ENCODE measurements around the gene RTL5.

The RTL5 gene

GRCh38 chrX:72107841-72108595 is 23.7 kb downstream of the RTL5 start:
- DNase-seq = no peak

GRCh38 chrX:72107320-72107719 is 24.4 kb downstream of the RTL5 start:
- no peak for DNase-seq

GRCh38 chrX:72105436-72105835 is 26.3 kb downstream of the RTL5 start:
- no peak for DNase-seq

- no peak for DNase-seq
Observed at GRCh38 chrX:72102760-72103159, 29.0 kb downstream of the RTL5 start.

GRCh38 chrX:72102126-72102525 is 29.6 kb downstream of the RTL5 start:
- DNase-seq = no peak

- no peak for DNase-seq
Observed at GRCh38 chrX:72101597-72102037, 30.1 kb downstream of the RTL5 start.

- no peak for DNase-seq
Observed at GRCh38 chrX:72100824-72101351, 30.8 kb downstream of the RTL5 start.

- no peak for DNase-seq
Observed at GRCh38 chrX:72100051-72100755, 31.5 kb downstream of the RTL5 start.

- DNase-seq = no peak
Observed at GRCh38 chrX:72097098-72097497, 34.6 kb downstream of the RTL5 start.

GRCh38 chrX:72095370-72095769 is 36.3 kb downstream of the RTL5 start:
- DNase-seq = no peak

- DNase-seq = no peak
Observed at GRCh38 chrX:72094894-72095293, 36.8 kb downstream of the RTL5 start.

- no peak for DNase-seq
Observed at GRCh38 chrX:72089254-72089653, 42.5 kb downstream of the RTL5 start.

GRCh38 chrX:72088761-72089160 is 43.0 kb downstream of the RTL5 start:
- no peak for DNase-seq

GRCh38 chrX:72086995-72087394 is 44.7 kb downstream of the RTL5 start:
- no peak for DNase-seq

GRCh38 chrX:72084114-72084513 is 47.6 kb downstream of the RTL5 start:
- DNase-seq = no peak

GRCh38 chrX:72083291-72083690 is 48.4 kb downstream of the RTL5 start:
- no peak for DNase-seq

- no peak for DNase-seq
Observed at GRCh38 chrX:72081605-72082320, 50.0 kb downstream of the RTL5 start.

GRCh38 chrX:72080800-72081199 is 50.9 kb downstream of the RTL5 start:
- no peak for DNase-seq

GRCh38 chrX:72080150-72080549 is 51.6 kb downstream of the RTL5 start:
- DNase-seq = no peak

GRCh38 chrX:72079607-72080006 is 52.1 kb downstream of the RTL5 start:
- DNase-seq = no peak

GRCh38 chrX:72078411-72078810 is 53.3 kb downstream of the RTL5 start:
- DNase-seq = no peak

Data from NCI-H82 (cell line).